Activated CD4-positive, alpha-beta T cell treated with anti-CD3 and anti-CD28 coated beads, Interleukin-2, amount 10 ng/mL, durations not matched to agents 24 days and 14 days (primary cell): ENCODE data around the gene GPRC5D. TPM values are rescaled to one million over a fixed set of nuclear protein-coding genes. Genes with fewer than 3 reads are reported as not detected.

Source experiments
- total RNA-seq: library from RNA; stranded (reverse); gene quantifications from 2 replicates; pipeline ENCODE4 v1.2.3, GENCODE V29; 2022

GPRC5D gene
- total RNA-seq, 1 donor from 2014 or later: not detected

Other genes with a start within 250 kb of the GPRC5D start
- gene CDKN1B, start 234.8 kb downstream of the GPRC5D start, total RNA-seq: 47.4 and 48.5 TPM in 2 replicates
- 4.1 and 5.2 TPM in 2 replicates for gene APOLD1, start 166.5 kb downstream of the GPRC5D start, total RNA-seq
- gene DDX47, start 138.8 kb downstream of the GPRC5D start, total RNA-seq: 123 and 133 TPM in 2 replicates
- not detected in 2 replicates for gene GPRC5A, start 60.6 kb downstream of the GPRC5D start, total RNA-seq
- 12.0 and 13.8 TPM in 2 replicates for gene HEBP1, start 48.1 kb upstream of the GPRC5D start, total RNA-seq
- 8.6 and 9.0 TPM in 2 replicates for gene FAM234B, start 92.2 kb upstream of the GPRC5D start, total RNA-seq
- gene GSG1, start 151.5 kb upstream of the GPRC5D start, total RNA-seq: not detected in 2 replicates
- 22.2 and 26.4 TPM in 2 replicates for gene EMP1, start 244.6 kb upstream of the GPRC5D start, total RNA-seq